ENCODE measurements around the gene GATA2. TPM values are rescaled to one million over a fixed set of nuclear protein-coding genes. Genes with fewer than 3 reads are reported as not detected.

Gene GATA2
- total and polyA plus RNA-seq, 3 experiments from 2014 or later: not detected

DNA sequence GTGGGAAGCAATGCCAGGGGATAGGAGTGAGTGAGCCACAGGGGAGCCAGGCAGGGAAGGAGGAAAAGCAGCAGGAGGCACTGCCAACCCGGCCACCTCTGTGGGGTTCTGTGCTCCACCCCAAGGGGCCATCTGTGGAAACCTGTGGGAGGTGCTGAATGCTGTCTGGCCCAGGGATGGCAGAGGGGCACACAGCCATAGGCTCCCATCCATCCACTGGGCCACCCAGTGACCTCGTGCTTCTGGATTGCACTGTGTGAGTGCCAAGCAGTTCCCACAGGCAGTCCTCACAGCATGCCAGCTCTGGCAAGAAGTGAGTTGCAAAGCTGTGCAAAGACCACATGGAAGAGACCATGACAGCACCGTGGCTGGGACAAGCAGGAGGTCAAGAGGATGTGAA, 53.8 kb downstream of the GATA2 start:
- Histone ChIP-seq H3K9me3 (ENCODE audit: low read length) (no peaks in the 10 kb centered on the region), H3K36me3 (ENCODE audit: insufficient read depth, low read length) (no peaks in the 10 kb centered on the region), H3K4me3 (ENCODE audit: low read length) (no peak overlapping the region), H3K4me1 (ENCODE audit: insufficient read depth, low read length) (no peaks in the 10 kb centered on the region), H3K27ac (ENCODE audit: low read depth, low read length) (no peak overlapping the region), H3K27me3 (ENCODE audit: insufficient read depth, low read length, poor library complexity, severe bottlenecking) (no peaks in the 10 kb centered on the region)
- Mint-ChIP-seq H3K27ac (peak overlapping the region in 1 of 8 donors; percentile 10), H3K4me3 (peak overlapping the region in 1 of 7 donors; percentile 68), H3K27me3 (peaks cover 16 to 45% of the 10 kb centered on the region in 2 donors), H3K4me1 (no peaks in the 10 kb centered on the region), H3K36me3 (no peaks in the 10 kb centered on the region), H3K9me3 (no peaks in the 10 kb centered on the region)
- POLR2A ChIA-PET: no interaction called here
- DNase-seq: no peak
- CTCF ChIA-PET: no interaction called here

DNA sequence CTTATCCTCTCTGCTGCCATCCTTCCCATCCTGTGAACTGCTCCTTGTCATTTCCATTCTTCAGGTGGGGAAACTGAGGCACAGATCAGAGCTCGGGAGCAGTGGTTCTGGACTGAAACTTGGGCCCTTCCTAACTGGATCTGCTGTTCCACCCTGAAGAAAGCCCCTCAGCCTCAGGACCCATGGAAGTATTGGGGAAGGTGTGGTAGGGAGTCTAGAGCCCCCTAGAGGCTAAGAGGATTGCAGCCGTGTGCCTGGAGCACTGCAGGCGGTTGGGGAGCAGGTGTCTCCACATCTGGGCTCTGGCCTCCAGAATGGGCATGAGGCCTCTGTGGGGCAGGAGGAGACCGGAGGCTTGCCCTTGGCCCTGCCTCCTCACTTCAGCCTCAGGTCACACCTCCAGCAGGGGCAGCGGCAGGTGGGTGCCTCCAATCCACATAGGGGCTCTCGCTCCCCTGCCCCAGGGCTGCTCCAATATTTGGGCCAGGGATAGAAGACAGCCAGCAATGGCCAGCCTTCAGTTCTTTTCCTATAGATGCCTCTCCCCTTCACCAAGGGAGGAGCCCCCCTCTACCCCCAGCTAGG, 54.4 kb downstream of the GATA2 start:
- Mint-ChIP-seq H3K9me3 (no peaks in the 10 kb centered on the region), H3K27me3 (peaks cover 18 to 49% of the 10 kb centered on the region in 2 donors)
- POLR2A ChIA-PET: no interaction called here

DNA sequence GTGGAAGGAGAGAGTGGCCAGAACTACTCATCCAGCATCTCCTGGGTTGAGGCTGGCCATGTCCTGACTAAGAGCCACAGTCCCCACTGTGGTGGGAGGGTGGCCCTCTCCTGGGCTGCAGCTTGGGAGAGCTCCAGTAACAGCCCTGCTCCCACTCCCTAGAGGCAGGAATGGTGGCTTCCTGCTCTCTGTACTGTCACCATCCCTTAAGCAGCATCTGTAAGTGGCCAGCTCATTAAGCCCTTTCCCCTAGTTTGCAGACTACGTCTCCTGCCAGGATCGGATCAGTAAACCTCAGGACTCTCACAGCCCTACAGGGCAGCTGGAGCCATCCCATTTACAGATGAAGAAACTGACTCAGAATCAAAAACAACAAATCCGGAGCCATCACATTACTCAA, 56.8 kb downstream of the GATA2 start:
- H3K4me3 Mint-ChIP-seq: no peak overlapping the region
- CTCF ChIA-PET: interaction anchor here (1.4 kb wide), 1 partner anchor 10 kb away, joined by 3 read pairs; no protein-coding TSS in a partner anchor
- Histone ChIP-seq H3K27ac (ENCODE audit: low read depth, low read length) (no peak overlapping the region), H3K4me1 (ENCODE audit: insufficient read depth, low read length) (no peaks in the 10 kb centered on the region), H3K27me3 (ENCODE audit: insufficient read depth, low read length, poor library complexity, severe bottlenecking) (peaks cover 8% of the 10 kb centered on the region), H3K4me3 (ENCODE audit: low read length) (no peak overlapping the region), H3K36me3 (ENCODE audit: insufficient read depth, low read length) (no peaks in the 10 kb centered on the region), H3K9me3 (ENCODE audit: low read length) (no peaks in the 10 kb centered on the region)
- no peaks in the 10 kb centered on the region for H3K36me3 Mint-ChIP-seq
- no peak for DNase-seq
- H3K27ac Mint-ChIP-seq: no peak overlapping the region
- H3K4me1 Mint-ChIP-seq: peaks cover 3 to 11% (median 8%) of the 10 kb centered on the region in 3 donors
- no peaks in the 10 kb centered on the region for H3K9me3 Mint-ChIP-seq
- peaks cover 32 to 59% of the 10 kb centered on the region in 2 donors for H3K27me3 Mint-ChIP-seq
- POLR2A ChIA-PET: no interaction called here

More for the DNA sequence above, 54.4 kb downstream of the GATA2 start:
- Histone ChIP-seq H3K4me3 (ENCODE audit: low read length) (no peak overlapping the region), H3K27me3 (ENCODE audit: insufficient read depth, low read length, poor library complexity, severe bottlenecking) (no peaks in the 10 kb centered on the region), H3K27ac (ENCODE audit: low read depth, low read length) (no peak overlapping the region), H3K4me1 (ENCODE audit: insufficient read depth, low read length) (no peaks in the 10 kb centered on the region), H3K9me3 (ENCODE audit: low read length) (no peaks in the 10 kb centered on the region), H3K36me3 (ENCODE audit: insufficient read depth, low read length) (no peaks in the 10 kb centered on the region)
- Mint-ChIP-seq H3K27ac (peak overlapping the region in 1 of 8 donors; percentile 24), H3K36me3 (no peaks in the 10 kb centered on the region), H3K4me3 (no peak overlapping the region), H3K4me1 (no peaks in the 10 kb centered on the region)
- DNase-seq: no peak
- CTCF ChIA-PET: interaction anchor here (0.8 to 1.1 kb wide), 2 partner anchors 11 to 109 kb away, joined by 3 to 4 read pairs; no protein-coding TSS in a partner anchor

DNA sequence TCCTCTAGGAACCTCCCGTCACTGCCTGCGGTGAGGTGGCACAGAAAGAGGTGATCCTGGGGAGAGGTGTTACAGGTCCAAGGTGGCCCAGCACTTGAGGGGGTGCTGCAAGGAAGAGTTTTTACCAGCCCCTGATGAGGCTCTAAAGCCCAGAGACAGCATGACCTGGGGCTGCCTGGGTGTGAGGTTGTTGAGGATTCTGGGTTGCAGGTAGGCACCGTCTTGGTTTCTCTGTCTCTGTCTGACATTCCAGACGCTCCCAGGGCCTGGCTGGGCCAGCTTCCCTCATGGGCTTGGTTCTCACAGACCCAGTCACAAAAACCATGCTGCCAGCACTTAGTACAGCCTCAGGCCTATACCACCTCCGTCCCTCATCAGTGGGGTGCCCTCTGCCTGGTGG, 57.4 kb downstream of the GATA2 start:
- POLR2A ChIA-PET: no interaction called here

DNA sequence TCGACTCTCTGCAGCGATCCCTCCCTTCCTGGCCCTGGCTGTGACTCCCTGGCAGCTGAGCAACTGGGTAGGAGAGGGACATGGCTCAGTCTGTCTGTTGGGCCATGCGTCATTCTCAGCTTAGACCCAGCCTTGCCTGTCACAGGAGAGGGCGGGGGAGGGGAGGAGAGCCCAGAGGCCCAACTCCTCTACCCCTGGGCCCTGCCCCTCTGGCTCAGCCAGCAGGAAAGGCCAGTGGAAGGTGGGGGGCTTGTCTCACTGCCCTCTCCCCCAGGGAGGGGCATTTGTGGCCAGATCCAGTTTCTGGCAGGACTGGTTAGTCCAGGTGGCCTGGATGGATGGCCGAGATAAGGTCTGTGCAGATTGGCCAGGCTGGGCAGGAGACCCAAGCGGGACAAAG, 57.9 kb downstream of the GATA2 start:
- Mint-ChIP-seq H3K36me3 (no peaks in the 10 kb centered on the region), H3K4me1 (peaks cover 3 to 11% (median 8%) of the 10 kb centered on the region in 3 donors), H3K9me3 (no peaks in the 10 kb centered on the region), H3K27ac (no peak overlapping the region), H3K4me3 (no peak overlapping the region), H3K27me3 (peaks cover 37 to 64% of the 10 kb centered on the region in 2 donors)
- no peaks in the 10 kb centered on the region for H3K9me3 ChIP-seq (ENCODE audit: low read length)
- H3K36me3 ChIP-seq (ENCODE audit: insufficient read depth, low read length): no peaks in the 10 kb centered on the region
- DNase-seq: no peak
- no peak overlapping the region for H3K4me3 ChIP-seq (ENCODE audit: low read length)
- H3K27ac ChIP-seq (ENCODE audit: low read depth, low read length): no peak overlapping the region
- CTCF ChIA-PET: interaction anchor here (1.4 kb wide), 1 partner anchor 9 kb away, joined by 3 read pairs; no protein-coding TSS in a partner anchor
- POLR2A ChIA-PET: no interaction called here
- H3K4me1 ChIP-seq (ENCODE audit: insufficient read depth, low read length): no peaks in the 10 kb centered on the region
- H3K27me3 ChIP-seq (ENCODE audit: insufficient read depth, low read length, poor library complexity, severe bottlenecking): peaks cover 8% of the 10 kb centered on the region

More for the DNA sequence above, 57.4 kb downstream of the GATA2 start:
- Mint-ChIP-seq H3K4me1 (peaks cover 3 to 11% (median 8%) of the 10 kb centered on the region in 3 donors), H3K9me3 (no peaks in the 10 kb centered on the region), H3K36me3 (no peaks in the 10 kb centered on the region), H3K27ac (no peak overlapping the region), H3K4me3 (no peak overlapping the region), H3K27me3 (peaks cover 36 to 62% of the 10 kb centered on the region in 2 donors)
- no peaks in the 10 kb centered on the region for H3K9me3 ChIP-seq (ENCODE audit: low read length)
- no peaks in the 10 kb centered on the region for H3K36me3 ChIP-seq (ENCODE audit: insufficient read depth, low read length)
- H3K27me3 ChIP-seq (ENCODE audit: insufficient read depth, low read length, poor library complexity, severe bottlenecking): peaks cover 8% of the 10 kb centered on the region
- H3K4me1 ChIP-seq (ENCODE audit: insufficient read depth, low read length): no peaks in the 10 kb centered on the region
- CTCF ChIA-PET: interaction anchor here (1.4 kb wide), 1 partner anchor 10 kb away, joined by 3 read pairs; no protein-coding TSS in a partner anchor
- no peak overlapping the region for H3K4me3 ChIP-seq (ENCODE audit: low read length)
- no peak overlapping the region for H3K27ac ChIP-seq (ENCODE audit: low read depth, low read length)
- DNase-seq: no peak

DNA sequence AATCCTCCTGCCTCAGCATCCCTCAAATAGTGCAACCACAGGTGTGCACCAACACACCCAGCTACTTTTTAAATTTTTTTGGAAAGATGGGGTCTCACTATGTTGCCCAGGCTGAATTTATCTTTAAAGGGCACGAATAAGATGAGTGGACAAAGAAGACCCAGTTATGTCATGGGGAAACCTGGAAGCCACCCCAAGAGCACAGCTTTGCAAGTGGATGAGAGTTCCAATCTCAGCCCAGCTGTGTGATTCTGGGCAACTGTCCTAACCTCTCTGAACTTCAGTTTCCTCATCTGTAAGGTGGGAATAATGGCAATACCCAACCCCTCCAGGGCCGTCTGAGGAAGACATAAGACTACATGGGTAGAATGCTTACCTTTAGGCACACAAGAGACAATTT, 58.5 kb downstream of the GATA2 start:
- peaks cover 3 to 11% (median 8%) of the 10 kb centered on the region in 3 donors for H3K4me1 Mint-ChIP-seq
- H3K4me1 ChIP-seq (ENCODE audit: insufficient read depth, low read length): no peaks in the 10 kb centered on the region
- H3K27ac Mint-ChIP-seq: no peak overlapping the region
- CTCF ChIA-PET: interaction anchor here (1.4 kb wide), 1 partner anchor 9 kb away, joined by 3 read pairs; no protein-coding TSS in a partner anchor
- H3K36me3 Mint-ChIP-seq: no peaks in the 10 kb centered on the region
- no peaks in the 10 kb centered on the region for H3K9me3 ChIP-seq (ENCODE audit: low read length)
- H3K27ac ChIP-seq (ENCODE audit: low read depth, low read length): no peak overlapping the region
- DNase-seq: no peak
- POLR2A ChIA-PET: no interaction called here
- no peak overlapping the region for H3K4me3 Mint-ChIP-seq
- no peaks in the 10 kb centered on the region for H3K36me3 ChIP-seq (ENCODE audit: insufficient read depth, low read length)
- H3K4me3 ChIP-seq (ENCODE audit: low read length): no peak overlapping the region
- H3K27me3 Mint-ChIP-seq: peaks cover 35 to 64% of the 10 kb centered on the region in 2 donors
- no peaks in the 10 kb centered on the region for H3K9me3 Mint-ChIP-seq
- peaks cover 8% of the 10 kb centered on the region for H3K27me3 ChIP-seq (ENCODE audit: insufficient read depth, low read length, poor library complexity, severe bottlenecking)

DNA sequence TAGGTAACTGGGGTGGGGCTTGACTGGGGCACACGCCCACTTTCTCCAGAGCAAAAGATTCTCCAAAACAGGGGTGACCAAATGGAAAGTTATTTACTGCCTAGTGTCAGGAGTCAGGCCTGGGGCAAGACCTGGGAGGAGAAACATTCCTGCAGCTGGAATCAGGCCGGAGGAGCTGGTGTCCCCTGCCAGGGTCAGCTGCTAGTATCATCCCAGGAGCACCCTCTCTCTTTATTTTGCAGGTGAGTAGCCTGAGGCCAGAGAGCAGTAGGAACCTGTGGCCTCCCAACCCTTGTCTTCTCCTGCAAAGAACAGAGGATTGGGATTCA, 59.2 kb downstream of the GATA2 start:
- H3K27ac ChIP-seq (ENCODE audit: low read depth, low read length): no peak overlapping the region
- H3K27ac Mint-ChIP-seq: no peak overlapping the region
- no peaks in the 10 kb centered on the region for H3K9me3 ChIP-seq (ENCODE audit: low read length)
- H3K4me1 Mint-ChIP-seq: peaks cover 3 to 11% (median 8%) of the 10 kb centered on the region in 3 donors
- H3K4me3 ChIP-seq (ENCODE audit: low read length): no peak overlapping the region
- ChIA-PET POLR2A (no interaction called here), CTCF (no interaction called here)
- H3K4me1 ChIP-seq (ENCODE audit: insufficient read depth, low read length): no peaks in the 10 kb centered on the region
- H3K27me3 ChIP-seq (ENCODE audit: insufficient read depth, low read length, poor library complexity, severe bottlenecking): peaks cover 8% of the 10 kb centered on the region
- H3K36me3 ChIP-seq (ENCODE audit: insufficient read depth, low read length): no peaks in the 10 kb centered on the region
- no peak for DNase-seq
- peak overlapping the region in 1 of 7 donors; percentile 32 for H3K4me3 Mint-ChIP-seq
- no peaks in the 10 kb centered on the region for H3K36me3 Mint-ChIP-seq
- H3K27me3 Mint-ChIP-seq: peaks cover 36 to 57% of the 10 kb centered on the region in 2 donors
- no peaks in the 10 kb centered on the region for H3K9me3 Mint-ChIP-seq

DNA sequence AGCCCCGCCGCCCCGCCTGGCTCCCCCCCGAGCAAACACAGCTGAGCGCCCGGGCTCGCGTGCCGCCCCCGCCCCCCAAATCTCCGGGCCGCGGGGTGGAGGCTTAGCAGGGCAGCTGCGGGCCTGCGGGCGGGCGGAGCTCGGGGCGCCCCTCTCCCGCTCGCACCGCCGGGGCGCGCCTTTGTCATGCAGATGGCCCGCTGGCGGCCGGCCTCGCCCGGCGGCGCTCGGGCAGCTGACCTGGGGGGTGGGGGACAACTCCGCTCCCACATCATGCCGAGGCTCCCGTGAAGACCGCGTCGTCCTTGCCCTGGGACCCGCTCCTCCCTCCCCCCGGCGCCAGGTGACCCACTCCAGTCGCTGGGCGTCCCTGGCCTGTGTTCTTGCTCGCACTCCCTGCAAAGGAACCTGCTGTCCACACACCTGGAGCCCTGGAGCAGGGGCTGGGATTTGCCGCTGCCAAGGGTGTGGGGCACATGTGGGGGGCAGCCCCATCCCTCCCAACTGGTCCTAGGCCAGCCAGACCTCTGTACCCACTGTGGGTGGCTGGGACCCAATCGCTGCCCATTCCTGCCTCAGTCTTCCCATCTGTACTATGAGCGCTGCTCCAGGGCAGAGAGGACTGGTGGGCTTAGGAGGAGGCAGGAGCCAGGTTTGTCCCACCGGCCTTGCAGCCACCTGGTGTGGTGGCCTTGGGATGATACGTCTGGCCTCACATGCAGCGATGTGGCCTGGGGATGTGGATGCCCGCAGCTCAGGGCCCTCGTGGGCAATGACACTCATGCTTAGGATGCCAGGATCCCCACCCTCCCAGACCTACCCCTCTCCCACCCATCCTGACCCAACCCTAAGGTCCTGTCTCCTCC, 59.8 kb downstream of the GATA2 start:
- Histone ChIP-seq H3K9me3 (ENCODE audit: low read length) (no peaks in the 10 kb centered on the region), H3K27ac (ENCODE audit: low read depth, low read length) (no peak overlapping the region), H3K4me1 (ENCODE audit: insufficient read depth, low read length) (no peaks in the 10 kb centered on the region), H3K4me3 (ENCODE audit: low read length) (no peak overlapping the region), H3K27me3 (ENCODE audit: insufficient read depth, low read length, poor library complexity, severe bottlenecking) (peaks cover 8% of the 10 kb centered on the region), H3K36me3 (ENCODE audit: insufficient read depth, low read length) (no peaks in the 10 kb centered on the region)
- Mint-ChIP-seq H3K4me3 (peak overlapping the region in 1 of 7 donors; percentile 32), H3K36me3 (no peaks in the 10 kb centered on the region), H3K4me1 (peaks cover 3 to 11% (median 8%) of the 10 kb centered on the region in 3 donors), H3K27ac (no peak overlapping the region), H3K9me3 (no peaks in the 10 kb centered on the region), H3K27me3 (peaks cover 40 to 56% of the 10 kb centered on the region in 2 donors)
- CTCF ChIA-PET: interaction anchor here (1.2 kb wide), 1 partner anchor 9 kb away, joined by 3 read pairs; no protein-coding TSS in a partner anchor
- POLR2A ChIA-PET: no interaction called here
- DNase-seq: no peak

Measured in CD8-positive, alpha-beta memory T cell (primary cell).